PC-9 (cell line): ENCODE measurements around the gene KRTAP5-10. TPM values are rescaled to one million over a fixed set of nuclear protein-coding genes. Genes with fewer than 3 reads are reported as not detected.

Experiments
- BruUV-seq: library from RNA; stranded (reverse); fragments of 400-500 nt; replicated peaks from 2 replicates; lab custom pipeline; 2021; lab: Mats Ljungman, UMichigan
- CTCF ChIA-PET: fragments of 300-600 bp; sonication (Branson Sonifier 250); formaldehyde crosslinking; loops from one replicate; lab custom pipeline; 2022; ENCODE audit warnings: antibody characterized with exemption; lab: Charles Lee
- POLR2A ChIA-PET: fragments of 300-600 bp; sonication (Branson Sonifier 250); formaldehyde crosslinking; loops from one replicate; lab custom pipeline; 2022; ENCODE audit warnings: antibody characterized with exemption; ENCODE audit not compliant: unreplicated experiment; lab: Charles Lee
- DNase-seq, 2 experiments: peaks; one replicate each; pipeline versions ENCODE4 v3.0.0 to v3.0.0-alpha.2; 2015 to 2022; ENCODE audit warnings: mixed read lengths in 1 of 2
- H2AFZ ChIP-seq: fragments of 200-600 bp; sonication (generic); 2 replicates; pipeline ENCODE4 v1.8.1; 2017; ENCODE audit warnings: antibody characterized with exemption
- H3F3A ChIP-seq: fragments of 200-600 bp; sonication (generic); 2 replicates; pipeline ENCODE4 v1.8.1; 2017; ENCODE audit warnings: antibody characterized with exemption, mild to moderate bottlenecking, low read depth; ENCODE audit not compliant: insufficient read depth
- H3K27ac ChIP-seq: fragments of 200-600 bp; sonication (generic); 2 replicates; pipeline ENCODE4 v1.6.1; 2016; ENCODE audit warnings: mixed run types
- H3K27me3 ChIP-seq: fragments of 200-600 bp; sonication (generic); 2 replicates; pipeline ENCODE4 v1.6.1; 2016; ENCODE audit warnings: low read depth, mixed run types; ENCODE audit not compliant: insufficient read depth
- H3K36me3 ChIP-seq: fragments of 200-600 bp; sonication (generic); 2 replicates; pipeline ENCODE4 v1.6.1; 2016; ENCODE audit warnings: low read depth, mixed run types
- H3K4me1 ChIP-seq: fragments of 200-600 bp; sonication (generic); replicated peaks from 2 replicates; pipeline ENCODE4 v1.6.1; 2016; ENCODE audit warnings: mixed run types; ENCODE audit not compliant: insufficient read depth
- H3K4me2 ChIP-seq: fragments of 200-600 bp; sonication (generic); 2 replicates; pipeline ENCODE4 v1.6.1; 2017; ENCODE audit warnings: mixed run types
- H3K4me3 ChIP-seq: fragments of 200-600 bp; sonication (generic); 2 replicates; pipeline ENCODE4 v1.6.1; 2016; ENCODE audit warnings: mixed run types
- H3K79me2 ChIP-seq: fragments of 200-600 bp; sonication (generic); 2 replicates; pipeline ENCODE4 v1.6.1; 2017; ENCODE audit warnings: low read depth, mixed run types
- H3K9me2 ChIP-seq: fragments of 200-600 bp; sonication (generic); 2 replicates; pipeline ENCODE4 v1.8.1; 2017; ENCODE audit warnings: mild to moderate bottlenecking; ENCODE audit not compliant: insufficient read depth
- H3K9me3 ChIP-seq: fragments of 200-600 bp; sonication (generic); 2 replicates; pipeline ENCODE4 v1.8.1; 2016; ENCODE audit warnings: low read depth; ENCODE audit not compliant: insufficient read depth
- H4K20me1 ChIP-seq: fragments of 200-600 bp; sonication (generic); 2 replicates; pipeline ENCODE4 v1.8.1; 2017; ENCODE audit not compliant: insufficient read depth
- CTCF ChIP-seq: fragments of 200-600 bp; sonication (generic); conservative IDR thresholded peaks from 2 replicates; pipeline ENCODE4 v1.6.1; 2017; ENCODE audit warnings: mixed run types, antibody characterized with exemption, mild to moderate bottlenecking, moderate library complexity
- EZH2 ChIP-seq: fragments of 200-600 bp; sonication (generic); IDR thresholded peaks from 2 replicates; pipeline ENCODE4 v1.8.0; 2017; ENCODE audit warnings: antibody characterized with exemption, low read depth
- intact Hi-C: fragments of 100-400 bp; cut with micrococcal nuclease; formaldehyde crosslinking; loops from one replicate; pipeline ENCODE4 v1.10.0; 2022; ENCODE audit not compliant: unreplicated experiment
- total RNA-seq: library from RNA; stranded (reverse); gene quantifications from 2 replicates; pipeline ENCODE4 v1.2.3, GENCODE V29; 2021

Gene KRTAP5-10
- total RNA-seq, 1 experiment from 2014 or later, result not detected

GRCh38 chr11:71545405-71545966, 19.9 kb upstream of the KRTAP5-10 start:
- H4K20me1 ChIP-seq, result no peaks in the 10 kb centered on the region
- peaks cover 45% of the 10 kb centered on the region for H3K27me3 ChIP-seq
- H3K4me2 ChIP-seq, result no peak overlapping the region
- no peak overlapping the region for H3K4me3 ChIP-seq
- ChIA-PET POLR2A (no interaction called here), CTCF (no interaction called here)
- no peaks in the 10 kb centered on the region for H3F3A ChIP-seq
- BruUV-seq, result no TSS peak
- H3K79me2 ChIP-seq, result no peaks in the 10 kb centered on the region
- no peak overlapping the region for H2AFZ ChIP-seq
- H3K36me3 ChIP-seq, result no peaks in the 10 kb centered on the region
- H3K4me1 ChIP-seq, result 0 out of 2 replicates have a peak, but pooled peaks cover 5% of the 10 kb centered on the region
- no peak overlapping the region for H3K27ac ChIP-seq
- no peaks in the 10 kb centered on the region for H3K9me2 ChIP-seq
- intact Hi-C loops, result no loop called here
- no peak for DNase-seq
- H3K9me3 ChIP-seq, result no peaks in the 10 kb centered on the region
- TF ChIP-seq CTCF, result no peak
- TF ChIP-seq EZH2, result no peak

- Histone ChIP-seq H3K27me3 (peaks cover 45% of the 10 kb centered on the region), H3K4me3 (no peak within 1 kb of the TSS), H3K27ac (no peak within 1 kb of the TSS), H3K9me3 (no peaks in the 10 kb centered on the region), H3K9me2 (no peaks in the 10 kb centered on the region), H3K36me3 (no peaks in the 10 kb centered on the region), H3K79me2 (no peaks in the 10 kb centered on the region), H3F3A (no peaks in the 10 kb centered on the region), H2AFZ (no peak within 1 kb of the TSS), H3K4me2 (no peak within 1 kb of the TSS), H3K4me1 (0 out of 2 replicates have a peak, but pooled peaks cover 5% of the 10 kb centered on the region), H4K20me1 (no peaks in the 10 kb centered on the region)
- no TSS peak for BruUV-seq
- ChIA-PET CTCF (no interaction called here), POLR2A (no interaction called here)
- TF ChIP-seq EZH2 (no peak), CTCF (no peak)
- intact Hi-C loops, result no loop called here
- DNase-seq, result no peak
These were observed 17.2 kb upstream of the KRTAP5-10 start, which contains the start of gene KRTAP5-9 for GRCh38 chr11:71548120-71548519. KRTAP5-9 (plus strand) TSS chr11:71548420; CDS start chr11:71548658, 238 bp downstream.

GRCh38 chr11:71548716-71549151, 16.6 kb upstream of the KRTAP5-10 start:
- H3F3A ChIP-seq, result no peaks in the 10 kb centered on the region
- no peak overlapping the region for H3K4me2 ChIP-seq
- 0 out of 2 replicates have a peak, but pooled peaks cover 1% of the 10 kb centered on the region for H3K4me1 ChIP-seq
- no peak for DNase-seq
- H3K4me3 ChIP-seq, result no peak overlapping the region
- H3K9me2 ChIP-seq, result no peaks in the 10 kb centered on the region
- H3K36me3 ChIP-seq, result no peaks in the 10 kb centered on the region
- H2AFZ ChIP-seq, result no peak overlapping the region
- intact Hi-C loops, result no loop called here
- CTCF ChIA-PET, result no interaction called here
- BruUV-seq, result no TSS peak
- no peak for TF ChIP-seq CTCF
- no peak for TF ChIP-seq EZH2
- H3K9me3 ChIP-seq, result no peaks in the 10 kb centered on the region
- peaks cover 45% of the 10 kb centered on the region for H3K27me3 ChIP-seq
- no peaks in the 10 kb centered on the region for H4K20me1 ChIP-seq
- POLR2A ChIA-PET, result no interaction called here
- no peaks in the 10 kb centered on the region for H3K79me2 ChIP-seq
- no peak overlapping the region for H3K27ac ChIP-seq
